Chondrocyte (in vitro differentiated cells): ENCODE data around the gene ELL2. TPM values are rescaled to one million over a fixed set of nuclear protein-coding genes. Genes with fewer than 3 reads are reported as not detected.

Source experiments
- DNase-seq: peaks from one replicate; pipeline ENCODE4 v3.0.0; 2021; ENCODE audit warnings: mixed read lengths, low spot score
- H3K27ac Mint-ChIP-seq: one replicate; pipeline ENCODE4 v1.8.0; 2021; ENCODE audit warnings: mild to moderate bottlenecking, moderate library complexity, mixed read lengths; ENCODE audit not compliant: unreplicated experiment
- H3K27me3 Mint-ChIP-seq: 2 replicates; pipeline ENCODE4 v1.8.0; 2021; ENCODE audit warnings: low read depth, mixed read lengths
- H3K36me3 Mint-ChIP-seq: 2 replicates; pipeline ENCODE4 v1.8.0; 2021; ENCODE audit warnings: low read depth, mixed read lengths
- H3K4me1 Mint-ChIP-seq: 2 replicates; pipeline ENCODE4 v1.8.0; 2021; ENCODE audit warnings: low read depth, mild to moderate bottlenecking, mixed read lengths
- H3K4me3 Mint-ChIP-seq: one replicate; pipeline ENCODE4 v1.8.0; 2021; ENCODE audit warnings: mild to moderate bottlenecking, moderate library complexity, mixed read lengths; ENCODE audit not compliant: unreplicated experiment
- H3K9me3 Mint-ChIP-seq: 2 replicates; pipeline ENCODE4 v1.8.0; 2021; ENCODE audit warnings: low read depth, mixed read lengths
- total RNA-seq: library from RNA; stranded (reverse); gene quantifications from 3 replicates; pipeline ENCODE4 v1.2.1, GENCODE V29; 2021
- TF ChIP-seq, protein P1 (sequence below): fragments of 200-600 bp; sonication (generic); IDR thresholded peaks from 2 replicates; pipeline ENCODE4 v1.5.0; 2021; ENCODE audit warnings: antibody characterized with exemption, mild to moderate bottlenecking, moderate library complexity

The ELL2 gene
- total RNA-seq, 1 donor from 2014 or later: 51.7 TPM

DNA sequence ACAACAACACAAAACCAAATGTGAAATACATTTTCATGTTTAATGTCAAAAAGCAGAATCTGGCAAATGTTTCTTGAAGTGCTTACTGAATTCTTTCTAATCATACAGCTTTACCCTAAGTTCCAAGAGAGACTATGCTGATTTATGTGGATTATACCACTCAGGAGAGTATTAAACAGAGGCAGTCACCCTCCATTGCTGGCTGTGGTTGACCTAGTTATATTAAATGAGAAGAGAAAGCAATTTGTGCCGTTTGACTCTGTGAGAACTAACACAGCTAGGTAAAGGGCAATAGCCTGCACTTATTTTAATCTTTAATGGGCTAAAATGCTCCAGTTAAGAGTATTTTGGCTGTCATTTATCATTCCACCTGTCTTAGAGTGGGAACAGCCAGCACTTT is 62.6 kb downstream of the ELL2 start:
- no peak for DNase-seq
- TF ChIP-seq, protein P1, sequence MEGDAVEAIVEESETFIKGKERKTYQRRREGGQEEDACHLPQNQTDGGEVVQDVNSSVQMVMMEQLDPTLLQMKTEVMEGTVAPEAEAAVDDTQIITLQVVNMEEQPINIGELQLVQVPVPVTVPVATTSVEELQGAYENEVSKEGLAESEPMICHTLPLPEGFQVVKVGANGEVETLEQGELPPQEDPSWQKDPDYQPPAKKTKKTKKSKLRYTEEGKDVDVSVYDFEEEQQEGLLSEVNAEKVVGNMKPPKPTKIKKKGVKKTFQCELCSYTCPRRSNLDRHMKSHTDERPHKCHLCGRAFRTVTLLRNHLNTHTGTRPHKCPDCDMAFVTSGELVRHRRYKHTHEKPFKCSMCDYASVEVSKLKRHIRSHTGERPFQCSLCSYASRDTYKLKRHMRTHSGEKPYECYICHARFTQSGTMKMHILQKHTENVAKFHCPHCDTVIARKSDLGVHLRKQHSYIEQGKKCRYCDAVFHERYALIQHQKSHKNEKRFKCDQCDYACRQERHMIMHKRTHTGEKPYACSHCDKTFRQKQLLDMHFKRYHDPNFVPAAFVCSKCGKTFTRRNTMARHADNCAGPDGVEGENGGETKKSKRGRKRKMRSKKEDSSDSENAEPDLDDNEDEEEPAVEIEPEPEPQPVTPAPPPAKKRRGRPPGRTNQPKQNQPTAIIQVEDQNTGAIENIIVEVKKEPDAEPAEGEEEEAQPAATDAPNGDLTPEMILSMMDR: no peak
- H3K4me1 Mint-ChIP-seq: peaks cover 15% of the 10 kb centered on the region
- no peaks in the 10 kb centered on the region for H3K27me3 Mint-ChIP-seq
- no peaks in the 10 kb centered on the region for H3K9me3 Mint-ChIP-seq
- H3K27ac Mint-ChIP-seq: peak overlapping the region; percentile 59
- no peak overlapping the region for H3K4me3 Mint-ChIP-seq
- peaks cover 52% of the 10 kb centered on the region for H3K36me3 Mint-ChIP-seq

DNA sequence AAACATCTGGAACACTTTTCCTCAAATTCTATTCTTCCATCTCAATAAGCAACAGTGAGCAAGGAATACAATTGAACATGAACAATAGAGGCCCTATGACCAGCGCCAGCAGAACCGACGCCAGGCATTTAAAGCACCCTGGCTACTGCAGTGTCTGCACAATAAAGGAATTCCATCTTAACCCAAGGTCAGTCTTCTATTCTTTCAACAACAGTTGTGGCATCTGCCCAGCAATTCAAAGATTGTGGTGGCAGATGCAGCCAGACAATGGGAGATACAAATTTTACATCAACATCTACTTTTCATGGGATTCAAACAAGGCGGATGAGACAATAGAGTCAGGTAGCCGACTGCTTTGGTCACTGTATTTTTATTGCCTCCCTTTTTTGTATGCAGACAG is 65.9 kb downstream of the ELL2 start:
- TF ChIP-seq, protein P1: no peak
- DNase-seq: no peak
- Mint-ChIP-seq H3K27me3 (no peaks in the 10 kb centered on the region), H3K4me1 (peaks cover 9% of the 10 kb centered on the region), H3K36me3 (peaks cover 51% of the 10 kb centered on the region), H3K27ac (no peak overlapping the region), H3K9me3 (no peaks in the 10 kb centered on the region), H3K4me3 (no peak overlapping the region)

DNA sequence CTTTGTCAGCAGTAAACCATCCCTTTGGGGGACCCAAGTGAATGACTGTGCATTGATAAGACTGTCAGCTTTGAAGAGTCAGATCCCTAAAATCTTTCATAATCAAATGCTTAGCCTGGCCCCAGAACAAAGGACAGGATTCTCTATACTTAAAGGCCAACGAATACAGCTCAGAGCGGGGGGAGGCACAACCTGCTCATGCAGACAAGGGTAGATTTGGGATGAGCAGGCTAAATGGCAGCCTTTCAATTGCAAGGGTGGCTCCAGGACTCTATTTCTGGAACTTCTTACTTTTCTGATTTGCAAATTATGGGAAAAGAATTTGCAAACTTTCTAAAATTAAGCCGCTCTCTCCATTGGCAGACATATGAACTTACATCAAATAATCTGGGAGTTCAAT is 66.4 kb downstream of the ELL2 start:
- no peak for DNase-seq
- H3K4me3 Mint-ChIP-seq: no peak overlapping the region
- TF ChIP-seq, protein P1: no peak
- H3K9me3 Mint-ChIP-seq: no peaks in the 10 kb centered on the region
- peaks cover 6% of the 10 kb centered on the region for H3K4me1 Mint-ChIP-seq
- H3K27ac Mint-ChIP-seq: no peak overlapping the region
- H3K36me3 Mint-ChIP-seq: peaks cover 54% of the 10 kb centered on the region
- H3K27me3 Mint-ChIP-seq: no peaks in the 10 kb centered on the region

DNA sequence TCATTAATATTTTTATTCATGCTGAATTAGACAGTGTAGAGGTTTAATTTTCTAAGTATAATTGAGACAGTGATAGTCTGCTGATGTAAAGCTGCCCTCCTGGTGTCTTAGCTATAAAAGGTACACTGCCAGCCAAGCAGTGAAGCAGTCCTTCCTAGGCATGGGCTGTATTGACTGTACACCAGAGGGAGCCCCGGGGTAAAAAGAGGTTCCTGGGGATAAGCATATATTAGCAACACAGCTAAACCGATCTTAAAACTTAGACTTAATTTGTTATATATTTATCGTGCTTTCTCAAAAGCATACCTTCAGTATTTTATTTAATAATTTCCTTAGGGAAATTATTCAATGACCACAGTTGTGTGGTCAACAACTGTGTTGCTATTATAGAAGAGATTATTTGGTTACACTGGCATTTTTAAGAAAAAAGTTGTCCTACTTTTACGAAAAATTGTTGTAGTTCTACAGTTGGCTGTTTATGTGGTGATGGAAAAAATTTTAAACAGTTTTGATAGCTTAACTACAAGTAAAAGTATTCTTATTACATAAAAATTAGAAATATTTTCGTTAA is 68.8 kb downstream of the ELL2 start:
- H3K27me3 Mint-ChIP-seq: no peaks in the 10 kb centered on the region
- TF ChIP-seq, protein P1: peak; percentile 78
- peaks cover 4% of the 10 kb centered on the region for H3K4me1 Mint-ChIP-seq
- H3K4me3 Mint-ChIP-seq: no peak overlapping the region
- peaks cover 44% of the 10 kb centered on the region for H3K36me3 Mint-ChIP-seq
- no peak overlapping the region for H3K27ac Mint-ChIP-seq
- H3K9me3 Mint-ChIP-seq: no peaks in the 10 kb centered on the region
- no peak for DNase-seq

DNA sequence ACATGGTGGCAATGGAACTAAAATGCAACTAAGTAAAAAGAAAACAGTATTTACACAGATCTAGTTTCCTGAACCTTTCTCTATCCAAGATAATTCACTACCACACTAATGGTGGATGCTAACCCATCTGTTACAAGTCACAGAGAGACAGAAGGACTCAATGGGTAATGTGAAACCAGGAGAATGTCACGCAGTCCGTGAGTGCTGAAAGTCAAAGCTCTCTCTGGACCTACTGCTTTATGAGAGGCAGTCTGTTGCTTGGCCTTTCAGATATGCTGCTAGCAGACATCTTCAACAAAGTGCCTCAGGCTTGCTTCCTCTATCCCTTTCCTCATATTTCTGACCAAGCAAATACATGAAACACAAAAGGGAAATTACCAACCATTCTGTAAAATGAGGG is 70.2 kb downstream of the ELL2 start:
- no peaks in the 10 kb centered on the region for H3K4me1 Mint-ChIP-seq
- no peaks in the 10 kb centered on the region for H3K9me3 Mint-ChIP-seq
- DNase-seq: no peak
- peaks cover 38% of the 10 kb centered on the region for H3K36me3 Mint-ChIP-seq
- no peaks in the 10 kb centered on the region for H3K27me3 Mint-ChIP-seq
- H3K27ac Mint-ChIP-seq: no peak overlapping the region
- H3K4me3 Mint-ChIP-seq: no peak overlapping the region
- TF ChIP-seq, protein P1: no peak
